Measurements from ENCODE around the gene TWNK.

GRCh38 chr10:101040061-101040460 is 52.7 kb downstream of the TWNK start:
- TF ChIP-seq CTCF (IDR thresholded peaks at IDR 0.05), result no peak
- no peak for TF ChIP-seq POLR2A (IDR thresholded peaks at IDR 0.05)

Data from suprapubic skin (tissue), 3 donors.